Peyer's patch (tissue), 4 donors: ENCODE results near the gene PABPN1L.

Experiments
- POLR2A ChIP-seq, 2 donors: fragments of 450-650 bp; IDR thresholded peaks; one replicate each; pipeline ENCODE4 v1.5.1; 2017; ENCODE audit warnings: antibody characterized with exemption in 2 of 2, mild to moderate bottlenecking in 2 of 2, moderate library complexity in 2 of 2
- TF ChIP-seq, protein P1 (sequence below), 6 experiments: fragments of 450-650 bp in 4 of 6; fragments of 200-600 bp in 2 of 6; sonication (generic) in 1 of 6; IDR thresholded peaks; one replicate each; pipeline ENCODE4 v1.5.1; 2017 to 2019; ENCODE audit warnings: antibody characterized with exemption in 6 of 6, mild to moderate bottlenecking in 3 of 6, moderate library complexity in 1 of 6

DNA sequence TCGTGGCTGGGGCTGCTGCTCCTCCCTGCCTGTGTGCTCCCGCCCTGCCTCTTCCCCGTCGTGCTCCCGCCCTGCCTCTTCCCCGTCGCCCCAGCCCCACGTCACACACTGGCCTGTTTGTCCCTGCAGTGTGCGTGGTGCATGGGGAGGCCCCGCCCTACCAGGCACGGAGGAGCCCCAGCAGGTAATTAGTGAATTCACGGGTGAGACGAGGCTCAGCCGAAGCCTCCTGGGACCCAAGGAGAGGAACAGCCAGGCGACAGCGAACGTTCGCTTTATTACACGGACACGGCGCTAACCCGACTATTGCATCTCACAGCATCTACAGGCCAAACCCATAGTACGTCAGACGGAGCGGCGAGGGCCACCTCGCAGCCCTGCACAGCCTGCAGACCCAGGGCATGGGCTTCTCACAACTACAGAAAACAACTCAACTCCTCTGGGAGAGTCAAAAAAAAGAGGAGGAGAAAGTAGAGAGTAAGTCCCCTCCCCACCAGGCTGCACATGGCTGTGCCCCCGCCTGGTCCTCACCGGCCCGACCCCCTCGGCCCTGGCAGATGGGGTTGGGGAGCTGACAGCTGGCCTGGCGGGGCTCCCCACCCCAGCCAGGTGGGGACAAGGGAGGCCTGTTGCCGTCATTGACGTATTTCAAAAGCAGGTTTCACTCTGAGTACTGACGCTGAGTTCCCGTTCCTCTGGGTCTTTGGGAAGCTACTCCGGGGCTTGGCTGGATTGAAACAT is 4.3 kb upstream of the PABPN1L start:
- TF ChIP-seq, protein P1, sequence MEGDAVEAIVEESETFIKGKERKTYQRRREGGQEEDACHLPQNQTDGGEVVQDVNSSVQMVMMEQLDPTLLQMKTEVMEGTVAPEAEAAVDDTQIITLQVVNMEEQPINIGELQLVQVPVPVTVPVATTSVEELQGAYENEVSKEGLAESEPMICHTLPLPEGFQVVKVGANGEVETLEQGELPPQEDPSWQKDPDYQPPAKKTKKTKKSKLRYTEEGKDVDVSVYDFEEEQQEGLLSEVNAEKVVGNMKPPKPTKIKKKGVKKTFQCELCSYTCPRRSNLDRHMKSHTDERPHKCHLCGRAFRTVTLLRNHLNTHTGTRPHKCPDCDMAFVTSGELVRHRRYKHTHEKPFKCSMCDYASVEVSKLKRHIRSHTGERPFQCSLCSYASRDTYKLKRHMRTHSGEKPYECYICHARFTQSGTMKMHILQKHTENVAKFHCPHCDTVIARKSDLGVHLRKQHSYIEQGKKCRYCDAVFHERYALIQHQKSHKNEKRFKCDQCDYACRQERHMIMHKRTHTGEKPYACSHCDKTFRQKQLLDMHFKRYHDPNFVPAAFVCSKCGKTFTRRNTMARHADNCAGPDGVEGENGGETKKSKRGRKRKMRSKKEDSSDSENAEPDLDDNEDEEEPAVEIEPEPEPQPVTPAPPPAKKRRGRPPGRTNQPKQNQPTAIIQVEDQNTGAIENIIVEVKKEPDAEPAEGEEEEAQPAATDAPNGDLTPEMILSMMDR (IDR thresholded peaks at IDR 0.05) = no peak
- TF ChIP-seq POLR2A (IDR thresholded peaks at IDR 0.05) = no peak
